Ascending aorta (tissue), 2 donors: ENCODE data around the gene ATOH8. TPM values are rescaled to one million over a fixed set of nuclear protein-coding genes. Genes with fewer than 3 reads are reported as not detected.
A peak's percentile ranks its signal among the peaks of the same experiment; 100 is the strongest.

Experiments used
- DNase-seq, 2 donors: peaks; one replicate each; pipeline ENCODE4 v3.0.0-alpha.2; 2019; ENCODE audit warnings: low spot score in 2 of 2
- H3K27ac ChIP-seq, 2 donors: fragments of 200-600 bp; sonication (generic); one replicate each; pipeline ENCODE4 v1.5.1; 2016 to 2017; ENCODE audit warnings: mild to moderate bottlenecking in 1 of 2
- H3K27me3 ChIP-seq: fragments of 200-600 bp; sonication (generic); one replicate; pipeline ENCODE4 v1.5.1; 2017
- H3K36me3 ChIP-seq, 2 donors: fragments of 200-600 bp; sonication (generic); one replicate each; pipeline ENCODE4 v1.5.1; 2016
- H3K4me1 ChIP-seq, 2 donors: fragments of 200-600 bp; sonication (generic); one replicate each; pipeline ENCODE4 v1.5.1; 2016 to 2017; ENCODE audit warnings: mild to moderate bottlenecking in 1 of 2
- H3K4me3 ChIP-seq, 2 donors: fragments of 200-600 bp; sonication (generic); one replicate each; pipeline ENCODE4 v1.5.1; 2016 to 2017; ENCODE audit warnings: mild to moderate bottlenecking in 1 of 2
- H3K9me3 ChIP-seq, 2 donors: fragments of 200-600 bp; sonication (generic); one replicate each; pipeline ENCODE4 v1.5.1; 2016
- CTCF ChIP-seq, 3 experiments: fragments of 200-600 bp in 2 of 3; fragments of 450-650 bp in 1 of 3; sonication (generic) in 2 of 3; IDR thresholded peaks; one replicate each; pipeline ENCODE4 v1.5.1; 2016 to 2019; ENCODE audit warnings: antibody characterized with exemption in 3 of 3, mild to moderate bottlenecking in 1 of 3, moderate library complexity in 1 of 3
- intact Hi-C: fragments of 100-400 bp; cut with DNase I; formaldehyde crosslinking; loops from one replicate; pipeline ENCODE4 v1.15.1; 2023
- total RNA-seq: library from RNA; depleted of rRNA; stranded (reverse); fragments of >200 nt; gene quantifications from one replicate; pipeline ENCODE4 v1.1.0, GENCODE V29; 2016

The ATOH8 gene
- total RNA-seq, 1 donor from 2014 or later: 239 TPM

- H3K4me1 ChIP-seq: peaks cover 12 to 52% of the 10 kb centered on the region in 2 donors
- TF ChIP-seq CTCF (IDR thresholded peaks at IDR 0.05): peak; percentile 19 to 39 (median 23)
- no peak for DNase-seq
- H3K9me3 ChIP-seq: no peaks in the 10 kb centered on the region
- H3K27ac ChIP-seq: peak overlapping the region; percentile 96 to 98
- H3K4me3 ChIP-seq: peak overlapping the region; percentile 85 to 94
- H3K36me3 ChIP-seq: peaks cover 0 to 32% of the 10 kb centered on the region in 2 donors
- H3K27me3 ChIP-seq: no peaks in the 10 kb centered on the region
- intact Hi-C loops: no loop called here
Observed at GRCh38 chr2:85754313-85755095, 713 bp downstream of the ATOH8 start.

DNA sequence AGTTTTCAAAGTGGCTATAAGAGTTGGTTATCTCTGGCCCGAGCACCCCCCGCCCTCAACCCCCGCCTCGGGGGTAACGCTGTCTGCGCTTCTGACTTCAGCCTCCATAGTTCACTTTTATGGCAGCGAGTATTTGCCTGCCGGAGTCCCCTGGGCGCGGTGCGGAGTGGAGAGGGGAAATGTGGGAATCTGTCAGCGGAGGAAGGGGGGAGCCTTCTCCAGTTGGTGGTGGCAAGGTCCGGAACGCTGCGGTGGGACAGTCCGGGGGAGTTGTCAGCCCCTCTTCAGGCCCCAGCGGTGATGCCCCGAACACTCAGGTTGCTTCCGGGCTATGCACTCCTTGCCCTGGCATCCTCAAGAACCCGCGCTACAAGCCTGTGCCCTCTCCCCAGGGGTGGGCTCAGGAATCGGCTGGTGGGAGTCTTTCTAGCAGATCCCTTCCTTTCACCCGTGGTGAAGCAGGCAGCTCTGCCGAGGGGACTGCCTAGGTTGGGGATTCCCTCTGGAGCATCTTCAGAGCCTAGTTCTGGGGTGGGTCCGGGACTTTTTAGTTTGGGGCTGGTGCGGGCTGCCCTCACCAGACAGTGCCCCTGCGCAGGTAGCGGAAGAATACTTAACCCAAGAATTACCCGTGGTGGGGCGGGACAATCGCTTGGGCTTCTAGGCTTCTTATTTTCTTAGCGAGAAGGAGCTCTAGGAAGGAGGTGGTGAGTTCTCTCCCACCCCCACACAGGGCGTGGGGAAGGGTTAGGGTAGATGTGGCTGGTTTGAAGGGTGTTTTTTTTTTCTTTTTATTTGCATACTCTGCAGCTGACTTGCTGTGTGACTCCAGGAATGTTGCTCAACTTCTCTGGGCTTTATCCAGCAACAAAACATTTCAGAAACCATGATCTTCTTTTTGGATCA is 1.6 kb downstream of the ATOH8 start:
- Histone ChIP-seq H3K4me3 (peak overlapping the region; percentile 85 to 94), H3K36me3 (peaks cover 0 to 32% of the 10 kb centered on the region in 2 donors), H3K4me1 (peaks cover 14 to 53% of the 10 kb centered on the region in 2 donors), H3K9me3 (no peaks in the 10 kb centered on the region), H3K27ac (peak overlapping the region; percentile 96 to 98), H3K27me3 (no peaks in the 10 kb centered on the region)
- TF ChIP-seq CTCF (IDR thresholded peaks at IDR 0.05): no peak
- DNase-seq: no peak
- intact Hi-C loops: no loop called here

- no peaks in the 10 kb centered on the region for H3K9me3 ChIP-seq
- no peak for TF ChIP-seq CTCF (IDR thresholded peaks at IDR 0.05)
- H3K36me3 ChIP-seq: peaks cover 0 to 36% of the 10 kb centered on the region in 2 donors
- peak overlapping the region; percentile 85 to 94 for H3K4me3 ChIP-seq
- intact Hi-C loops: no loop called here
- H3K27ac ChIP-seq: peak overlapping the region; percentile 96 to 98
- DNase-seq: no peak
- H3K27me3 ChIP-seq: no peaks in the 10 kb centered on the region
- peaks cover 18 to 54% of the 10 kb centered on the region in 2 donors for H3K4me1 ChIP-seq
Observed at GRCh38 chr2:85756195-85756594, 2.4 kb downstream of the ATOH8 start.

DNA sequence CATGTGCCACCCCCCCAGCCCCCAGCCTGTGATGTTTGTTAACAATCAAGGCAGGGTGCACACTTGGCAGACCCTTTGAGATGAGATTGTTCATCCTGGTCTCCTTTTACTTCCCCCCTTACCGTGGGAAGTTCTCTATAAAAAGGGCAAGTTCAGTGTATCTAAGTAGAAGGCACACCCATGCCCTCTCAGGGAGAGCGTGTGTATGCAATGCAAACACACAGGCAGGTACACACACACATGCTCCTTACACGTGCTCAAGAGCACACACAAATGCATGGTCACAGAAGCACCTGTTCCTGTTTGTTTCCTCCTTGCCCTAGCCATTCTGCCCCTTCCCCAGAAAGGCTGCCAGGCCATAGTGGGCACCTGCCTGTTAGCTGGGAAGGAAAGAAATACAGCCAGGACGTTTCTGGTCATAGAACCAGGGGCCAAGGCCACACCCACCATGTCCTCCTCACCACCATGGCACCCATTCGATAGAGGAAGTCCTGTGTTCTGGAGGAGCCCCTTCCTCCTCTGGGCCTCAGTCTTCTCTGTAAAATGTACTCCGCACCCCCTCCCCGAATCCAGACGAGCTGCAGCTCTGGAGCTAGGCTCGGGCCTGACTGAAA is 3.1 kb downstream of the ATOH8 start:
- intact Hi-C loops: no loop called here
- TF ChIP-seq CTCF (IDR thresholded peaks at IDR 0.05): no peak
- DNase-seq: no peak
- Histone ChIP-seq H3K27me3 (no peaks in the 10 kb centered on the region), H3K36me3 (peaks cover 0 to 36% of the 10 kb centered on the region in 2 donors), H3K4me3 (peak overlapping the region; percentile 85 to 94), H3K9me3 (no peaks in the 10 kb centered on the region), H3K4me1 (peaks cover 18 to 54% of the 10 kb centered on the region in 2 donors), H3K27ac (peak overlapping the region; percentile 96 to 98)

- Histone ChIP-seq H3K4me1 (peaks cover 18 to 48% of the 10 kb centered on the region in 2 donors), H3K9me3 (no peaks in the 10 kb centered on the region), H3K4me3 (peak overlapping the region; percentile 85 to 94)
Observed at GRCh38 chr2:85757860-85758259, 4.1 kb downstream of the ATOH8 start.

More at GRCh38 chr2:85757860-85758259, 4.1 kb downstream of the ATOH8 start:
- Histone ChIP-seq H3K27ac (no peak overlapping the region), H3K36me3 (peaks cover 0 to 39% of the 10 kb centered on the region in 2 donors), H3K27me3 (no peaks in the 10 kb centered on the region)
- intact Hi-C loops: no loop called here
- no peak for TF ChIP-seq CTCF (IDR thresholded peaks at IDR 0.05)
- no peak for DNase-seq
